GM18499 (cell line): Measurements from ENCODE around the gene EIF4G3.
"Not testable (repeated sequence)": the region's sequence is repeated elsewhere in the genome, so short reads cannot be mapped to it uniquely, and the experiment has no call there.

Experiments
- ATAC-seq: cut with Tn5 transposase; IDR thresholded peaks from one replicate; pipeline ENCODE4 v1.9.1; 2021; ENCODE audit warnings: moderate number of reproducible peaks; ENCODE audit not compliant: insufficient read depth, unreplicated experiment

Gene EIF4G3

GRCh38 chr1:21189906-21190500 is 13.3 kb upstream of the EIF4G3 start:
- ATAC-seq = no peak

- ATAC-seq = no peak
Measured at GRCh38 chr1:21189421-21189820, 12.7 kb upstream of the EIF4G3 start.

DNA sequence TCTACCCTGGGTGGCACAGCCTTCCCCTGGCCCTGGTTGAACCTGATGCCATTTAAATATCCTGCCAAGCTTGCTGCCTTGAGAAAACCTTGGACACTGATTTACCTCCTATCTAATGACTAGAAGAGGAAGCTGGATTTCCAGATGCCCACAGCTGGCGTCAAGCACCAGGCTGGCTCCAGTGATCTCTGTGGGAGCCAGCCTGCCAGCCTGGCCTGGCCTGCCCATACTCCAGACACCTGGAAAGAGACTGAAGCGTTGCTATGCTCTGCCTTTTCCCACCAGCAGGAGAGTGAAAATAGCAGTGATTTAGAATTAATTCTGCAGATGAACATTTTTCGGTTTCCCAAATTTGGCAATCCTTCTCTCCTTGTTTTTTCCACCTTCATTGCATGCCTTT is 11.5 kb upstream of the EIF4G3 start:
- no peak for ATAC-seq

DNA sequence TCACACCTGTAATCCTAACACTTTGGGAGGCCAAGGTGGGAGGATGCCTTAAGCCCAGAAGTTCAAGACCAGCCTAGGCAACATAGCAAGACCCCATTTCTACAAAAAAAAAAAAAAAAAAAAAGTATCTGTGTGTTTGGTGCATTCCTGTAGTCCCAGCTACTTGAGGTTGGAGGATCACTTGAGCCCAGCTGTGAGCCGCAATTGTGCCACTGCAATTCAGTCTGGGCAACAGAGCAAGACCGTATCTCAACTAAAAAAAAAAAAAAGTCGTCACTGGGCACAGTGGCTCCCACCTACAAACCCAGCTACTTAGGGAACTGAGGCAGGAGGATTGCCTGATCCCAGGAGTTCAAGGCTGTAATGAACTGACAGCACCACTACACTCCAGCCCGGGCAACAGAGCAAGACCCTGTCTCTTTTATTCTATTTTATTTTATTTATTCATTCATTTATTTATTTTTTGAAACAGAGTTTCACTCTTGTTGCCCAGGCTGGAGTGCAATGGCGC is 8.6 kb upstream of the EIF4G3 start:
- no peak for ATAC-seq

DNA sequence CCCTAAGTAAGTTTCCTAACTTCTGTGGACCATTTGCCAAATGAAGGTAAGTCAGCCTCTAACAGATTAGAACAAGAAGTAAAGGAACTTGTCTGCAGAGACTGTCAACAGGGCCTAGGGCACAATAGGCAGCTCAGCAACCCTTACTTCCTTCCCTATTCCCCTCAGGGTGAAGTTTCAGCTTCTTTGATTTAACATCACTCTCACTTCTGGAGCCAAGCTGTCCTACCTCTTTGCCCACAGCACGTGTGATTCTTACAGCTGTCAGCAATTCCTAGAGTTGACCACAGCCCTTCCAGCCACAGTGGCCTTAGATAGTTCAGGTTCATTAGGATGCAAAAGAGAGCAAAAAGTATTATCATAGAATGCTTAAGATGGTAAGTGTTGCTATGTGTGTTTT is 7.6 kb upstream of the EIF4G3 start:
- no peak for ATAC-seq

DNA sequence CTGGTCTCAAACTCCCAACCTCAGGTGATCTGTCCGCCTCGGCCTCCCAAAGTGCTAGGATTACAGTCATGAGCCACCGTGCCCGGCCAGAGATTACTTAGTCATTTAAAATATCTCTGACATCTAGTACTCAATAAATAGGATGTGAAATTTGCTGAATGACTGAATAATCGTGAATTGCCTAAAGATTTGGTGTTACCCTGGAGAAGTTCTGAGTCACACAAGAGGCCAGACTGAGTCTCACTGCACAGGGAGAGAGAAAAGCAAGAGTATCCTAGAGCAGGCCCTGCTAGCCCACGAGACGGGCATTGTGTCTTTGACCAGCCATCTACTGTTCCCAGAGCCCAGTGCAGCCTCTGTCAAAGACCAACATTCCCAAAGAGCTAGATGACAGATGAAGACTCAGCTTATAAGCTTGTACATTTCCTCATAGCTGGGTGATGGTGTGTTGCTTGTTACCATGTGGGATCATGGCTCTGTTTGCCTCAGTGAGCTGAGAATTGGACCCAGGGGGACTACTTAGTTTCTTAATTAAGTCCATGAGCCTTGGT is 5.6 kb upstream of the EIF4G3 start:
- no peak for ATAC-seq

DNA sequence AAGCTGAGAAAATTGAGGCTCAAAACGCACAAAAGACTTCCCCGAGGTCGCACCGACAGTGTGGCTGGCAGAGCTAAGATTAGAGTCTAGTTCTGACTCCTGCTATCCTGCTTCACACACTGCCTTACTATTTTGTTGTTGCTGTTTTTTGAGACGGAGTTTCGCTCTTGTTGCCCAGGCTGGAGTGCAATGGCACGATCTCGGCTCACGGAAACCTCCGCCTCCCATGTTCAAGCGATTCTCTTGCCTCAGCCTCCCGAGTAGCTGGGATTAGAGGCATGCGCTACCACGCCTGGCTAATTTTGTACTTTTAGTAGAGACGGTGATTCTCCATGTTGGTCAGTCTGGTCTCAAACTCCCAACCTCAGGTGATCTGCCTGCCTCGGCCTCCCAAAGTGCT is 1.6 kb upstream of the EIF4G3 start:
- ATAC-seq = not testable (repeated sequence)

DNA sequence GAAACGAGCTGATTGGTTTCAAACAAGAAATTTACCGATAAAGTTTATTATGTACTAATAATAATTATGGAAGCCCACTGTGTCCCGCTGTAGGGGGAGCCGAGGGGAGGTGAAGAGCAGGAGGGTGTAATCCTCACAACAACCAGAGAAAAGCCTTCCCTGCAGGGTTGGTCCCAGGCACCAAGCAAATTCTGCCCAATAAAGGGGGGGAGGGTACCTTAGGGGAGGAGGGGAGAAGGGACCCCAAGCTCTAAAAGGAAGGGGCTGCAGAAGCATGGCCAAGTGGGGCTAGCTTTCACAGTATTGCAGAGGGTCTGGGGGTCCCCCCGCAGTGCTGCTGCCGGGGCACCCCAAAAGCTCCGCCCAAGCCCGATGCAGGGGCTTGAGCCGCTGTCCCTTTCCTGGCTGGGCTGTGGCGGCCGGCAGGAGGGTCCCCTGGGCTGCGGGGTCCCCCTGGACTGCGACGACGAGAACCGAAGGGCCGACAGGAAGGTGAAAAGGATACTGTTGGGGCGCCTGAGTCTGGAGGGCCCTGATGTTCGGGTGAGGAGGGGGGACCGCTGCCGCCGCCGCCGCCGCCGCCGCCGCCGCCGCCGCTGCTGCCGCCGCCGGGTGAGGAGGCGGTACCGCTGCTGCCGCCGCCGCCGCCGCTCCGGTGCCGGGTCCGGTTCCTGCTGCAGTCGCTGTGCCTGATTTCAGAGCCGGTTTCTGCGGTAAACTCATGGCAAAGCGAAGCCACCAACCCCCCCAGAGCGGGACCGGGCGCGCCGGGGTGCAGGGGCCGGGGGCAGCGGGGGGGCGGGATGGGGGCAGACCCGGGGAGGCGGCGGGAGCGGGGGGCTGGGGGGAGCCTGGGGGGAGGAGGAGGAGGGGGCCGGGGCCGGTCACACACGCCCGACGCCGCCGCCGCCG is 771 bp downstream of the EIF4G3 start:
- no peak for ATAC-seq

DNA sequence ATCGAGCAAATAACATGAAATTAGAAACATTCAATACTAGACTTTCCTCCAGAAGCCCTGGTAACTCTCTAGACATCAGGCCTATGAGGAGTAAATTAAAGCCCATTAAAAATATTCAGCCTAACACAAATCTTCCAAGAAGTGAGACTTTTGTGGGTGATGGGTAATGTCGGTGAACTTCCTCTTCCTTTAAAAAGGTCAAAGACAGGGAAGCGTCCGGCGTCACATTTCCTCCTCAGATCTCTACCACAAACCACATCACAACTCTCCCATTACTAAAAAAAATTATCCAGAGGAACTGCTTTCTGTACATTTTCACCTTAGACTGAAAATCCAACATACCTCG is 1.4 kb downstream of the EIF4G3 start:
- ATAC-seq = no peak

DNA sequence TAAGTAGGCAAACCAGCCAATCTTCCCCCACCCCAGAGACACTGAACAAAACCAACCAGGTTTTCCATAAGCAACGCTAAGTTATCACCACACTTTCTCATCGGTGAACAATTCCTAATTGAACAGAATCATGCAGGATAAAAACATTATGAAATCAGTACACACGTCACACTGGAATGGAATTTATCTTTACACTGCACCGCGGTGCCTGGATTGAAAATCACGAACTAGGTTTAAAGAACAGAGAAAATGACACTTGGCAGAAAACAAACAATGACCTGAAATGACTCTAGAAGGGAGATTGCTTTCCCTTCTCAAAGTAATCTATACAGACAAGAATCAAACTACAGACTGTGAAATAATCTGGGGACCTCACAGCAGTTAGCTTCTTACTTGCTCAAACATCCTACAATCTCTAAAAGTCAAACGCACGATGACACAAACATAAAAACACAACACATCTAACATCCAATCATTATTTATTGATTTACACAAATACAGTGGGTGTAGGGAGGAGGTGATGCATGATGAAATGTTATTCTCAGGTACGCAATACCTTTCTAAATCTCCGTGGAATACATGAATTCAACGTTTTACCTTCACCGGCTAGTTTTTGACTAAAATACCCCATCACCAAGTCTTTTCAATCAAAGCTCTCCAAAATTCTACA is 1.9 kb downstream of the EIF4G3 start:
- ATAC-seq = no peak

DNA sequence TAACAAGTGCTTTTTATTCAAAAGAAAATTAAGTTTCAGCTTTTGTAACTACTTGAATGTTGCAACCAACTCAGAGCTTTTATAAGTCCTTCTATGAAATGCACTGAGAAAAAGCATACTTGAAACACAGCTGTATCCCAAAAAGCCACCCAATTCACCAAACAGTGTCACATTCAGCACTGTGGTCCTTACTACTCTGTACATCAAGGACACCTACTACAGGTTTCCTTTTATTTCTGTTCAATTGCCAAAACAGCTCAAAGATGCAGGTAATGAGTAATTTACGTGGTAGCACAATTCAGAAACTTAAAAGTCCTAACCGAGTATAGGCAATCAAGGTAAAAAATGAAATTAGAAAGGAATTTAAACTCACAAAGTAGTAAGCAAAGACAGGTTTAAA is 2.5 kb downstream of the EIF4G3 start:
- ATAC-seq = no peak

DNA sequence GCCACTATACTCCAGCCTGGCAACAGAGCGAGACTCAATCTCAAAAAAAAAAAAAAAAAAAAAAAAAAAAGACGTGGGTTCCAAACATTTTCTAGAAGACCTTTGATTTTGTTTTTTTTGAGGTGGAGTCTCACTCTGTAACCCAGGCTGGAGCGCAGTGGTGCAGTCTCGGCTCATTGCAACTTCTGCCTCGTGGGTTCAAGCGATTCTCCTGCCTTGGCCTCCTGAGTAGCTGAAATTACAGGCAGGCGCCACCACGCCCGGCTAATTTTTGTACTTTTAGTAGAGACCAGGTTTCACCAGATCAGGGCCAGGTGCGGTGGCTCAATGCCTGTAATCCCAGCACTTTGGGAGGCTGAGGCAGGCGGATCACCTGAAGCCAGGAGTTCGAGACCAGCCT is 3.6 kb downstream of the EIF4G3 start:
- not testable (repeated sequence) for ATAC-seq

DNA sequence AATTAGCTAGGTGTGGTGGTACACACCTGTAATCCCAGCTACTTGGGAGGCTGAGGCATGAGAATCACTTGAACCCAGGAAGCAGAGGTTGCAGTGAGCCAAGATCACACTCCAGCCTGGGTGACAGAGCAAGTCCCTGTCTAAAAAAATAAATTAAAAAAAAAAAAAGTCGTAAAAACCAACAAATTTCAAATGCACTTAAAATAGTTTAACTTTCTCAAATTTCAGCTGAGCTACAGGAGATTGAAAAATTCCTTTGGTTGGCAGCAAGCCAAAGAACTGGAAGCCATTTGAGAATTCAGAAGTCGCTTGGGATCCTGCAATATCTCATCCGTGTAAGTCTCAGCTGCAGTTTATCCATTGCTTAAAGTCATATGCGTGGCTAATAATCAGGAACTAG is 5.9 kb downstream of the EIF4G3 start:
- not testable (repeated sequence) for ATAC-seq

DNA sequence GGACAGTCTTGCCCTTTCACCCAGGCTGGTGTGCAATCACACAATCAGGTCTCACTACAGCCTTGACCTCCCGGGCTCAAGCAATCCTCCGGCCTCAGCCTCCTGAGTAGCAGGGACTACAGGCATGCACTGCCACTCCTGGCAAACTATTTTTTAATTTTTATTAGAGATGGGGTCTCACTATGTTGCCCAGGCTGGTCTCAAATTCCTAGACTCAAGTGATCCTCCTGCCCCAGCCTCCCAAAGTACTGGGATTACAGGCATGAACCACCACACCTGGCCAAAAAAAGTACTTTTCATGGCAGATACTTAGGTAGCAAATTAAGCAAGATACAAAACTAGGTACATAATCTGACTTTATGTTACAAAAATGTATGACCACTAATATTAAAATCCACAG is 8.3 kb downstream of the EIF4G3 start:
- no peak for ATAC-seq

DNA sequence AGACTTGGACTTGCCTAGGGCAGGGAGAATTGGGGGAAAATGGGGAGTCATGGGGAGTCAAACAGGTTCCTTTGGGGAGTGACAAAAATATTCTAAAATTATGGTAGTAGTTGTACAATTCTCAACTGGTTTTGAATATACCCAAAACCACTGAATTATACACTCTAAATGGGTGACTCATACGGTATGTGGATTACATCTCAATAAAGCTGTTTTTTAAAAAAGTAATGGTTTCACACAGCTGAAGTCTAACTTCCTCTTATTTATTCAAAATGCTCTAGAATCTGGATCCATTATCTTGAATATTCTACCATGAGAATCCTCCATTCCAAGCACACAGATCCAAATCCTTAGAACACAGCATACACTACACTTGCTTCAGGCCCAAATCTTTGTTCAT is 11.1 kb downstream of the EIF4G3 start:
- ATAC-seq = no peak

DNA sequence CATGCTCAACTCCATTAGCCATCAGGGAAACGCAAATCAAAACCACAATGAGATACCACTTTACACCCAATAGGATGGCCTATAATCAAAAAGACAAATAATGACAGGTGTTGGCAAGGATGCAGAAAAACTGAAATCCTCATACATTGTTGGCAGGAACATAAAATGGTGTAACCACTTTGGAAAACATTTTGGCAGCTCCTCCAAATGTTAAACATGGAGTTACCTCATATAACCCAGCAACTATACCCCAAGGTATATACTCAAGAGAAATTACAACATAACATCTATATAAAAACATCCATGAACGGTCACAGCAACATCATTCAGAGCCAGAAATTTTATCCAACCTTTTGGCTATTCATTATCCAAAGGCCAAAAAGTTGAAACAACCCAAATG is 11.6 kb downstream of the EIF4G3 start:
- no peak for ATAC-seq

DNA sequence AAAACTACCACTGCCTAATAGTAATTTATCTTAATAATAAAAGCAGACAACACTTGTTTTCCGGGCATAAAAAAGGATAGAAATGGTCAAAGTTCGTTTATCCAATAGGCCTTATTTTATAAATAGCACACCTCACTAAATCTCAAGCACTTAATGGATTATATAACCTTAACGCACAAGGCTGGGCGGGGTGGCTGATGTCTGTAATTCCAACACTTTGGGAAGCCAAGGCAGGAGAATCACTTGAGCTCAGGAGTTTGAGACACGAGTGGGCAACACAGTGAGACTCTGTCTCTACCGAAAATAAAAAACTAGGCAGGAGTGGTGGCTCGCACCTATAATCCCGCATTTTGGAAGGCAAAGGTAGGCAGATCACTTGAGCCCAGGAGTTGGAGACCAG is 12.4 kb downstream of the EIF4G3 start:
- no peak for ATAC-seq

GRCh38 chr1:21162740-21163464 is 13.8 kb downstream of the EIF4G3 start:
- no peak for ATAC-seq

- ATAC-seq = no peak
Measured at GRCh38 chr1:21161842-21162241, 14.9 kb downstream of the EIF4G3 start.

DNA sequence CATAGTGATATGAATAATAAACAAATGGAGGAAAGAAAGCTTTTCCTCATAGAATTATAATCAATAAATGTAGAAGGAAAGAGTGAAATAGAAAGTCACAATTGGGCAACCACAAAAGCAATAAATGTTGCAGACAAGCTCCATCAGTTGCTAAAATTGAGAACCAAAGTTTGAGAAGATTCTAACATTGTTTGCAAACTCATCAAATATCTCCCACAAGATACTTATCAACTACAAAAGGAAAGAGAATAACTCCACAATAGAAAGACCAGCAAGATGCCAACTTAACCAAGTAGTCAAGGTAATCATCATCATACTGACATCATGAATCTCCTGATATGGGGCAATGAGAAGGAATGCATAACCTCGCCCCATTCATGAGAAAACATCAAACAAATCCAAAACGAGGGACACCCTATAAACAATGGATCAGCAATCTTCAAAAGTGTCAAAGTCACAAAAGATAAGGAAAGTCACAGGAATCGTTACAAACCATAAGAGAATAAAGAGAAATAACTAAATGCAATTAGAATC is 16.4 kb downstream of the EIF4G3 start:
- no peak for ATAC-seq
